ENCODE data around the gene FOXP1.

DNA sequence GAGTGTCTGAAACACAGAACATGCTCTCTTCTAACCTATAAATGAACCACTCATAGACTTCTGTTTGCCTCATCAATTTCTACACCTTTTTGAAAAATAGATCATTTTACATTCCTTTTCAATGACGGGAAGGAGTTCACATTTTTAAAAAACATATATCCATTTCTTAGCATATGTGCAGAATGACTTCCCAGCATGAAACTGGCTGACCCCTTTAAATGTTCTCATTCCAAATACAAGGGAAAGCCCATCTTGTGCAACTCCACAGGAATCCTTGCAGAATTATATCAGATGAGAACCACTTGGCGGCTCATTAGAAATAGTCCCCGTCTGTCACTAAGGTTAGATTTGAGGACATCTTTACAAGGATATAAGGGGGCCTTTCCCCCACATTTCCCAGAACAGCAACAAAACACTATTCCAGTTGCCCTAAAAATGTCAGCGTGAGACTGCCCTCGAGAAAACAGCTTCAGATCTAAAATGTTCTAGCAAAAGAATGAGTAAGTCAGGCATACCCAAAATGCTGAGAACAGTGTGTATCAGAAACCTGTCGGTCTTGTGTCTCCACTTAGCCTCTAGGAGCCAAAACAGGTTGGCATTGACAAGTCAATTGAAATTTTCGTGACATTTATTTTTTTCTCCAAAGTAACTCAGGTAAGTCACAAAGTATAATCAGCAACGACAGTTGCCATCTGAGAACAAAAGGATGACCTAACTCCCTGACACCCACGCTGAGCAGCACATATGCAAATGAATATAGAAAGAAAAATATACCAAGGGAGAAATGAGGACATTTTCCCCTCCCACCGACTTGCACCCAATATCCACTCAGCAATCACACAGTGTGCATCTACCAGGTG is 63.1 kb downstream of the FOXP1 start:
- TF ChIP-seq, protein P1, sequence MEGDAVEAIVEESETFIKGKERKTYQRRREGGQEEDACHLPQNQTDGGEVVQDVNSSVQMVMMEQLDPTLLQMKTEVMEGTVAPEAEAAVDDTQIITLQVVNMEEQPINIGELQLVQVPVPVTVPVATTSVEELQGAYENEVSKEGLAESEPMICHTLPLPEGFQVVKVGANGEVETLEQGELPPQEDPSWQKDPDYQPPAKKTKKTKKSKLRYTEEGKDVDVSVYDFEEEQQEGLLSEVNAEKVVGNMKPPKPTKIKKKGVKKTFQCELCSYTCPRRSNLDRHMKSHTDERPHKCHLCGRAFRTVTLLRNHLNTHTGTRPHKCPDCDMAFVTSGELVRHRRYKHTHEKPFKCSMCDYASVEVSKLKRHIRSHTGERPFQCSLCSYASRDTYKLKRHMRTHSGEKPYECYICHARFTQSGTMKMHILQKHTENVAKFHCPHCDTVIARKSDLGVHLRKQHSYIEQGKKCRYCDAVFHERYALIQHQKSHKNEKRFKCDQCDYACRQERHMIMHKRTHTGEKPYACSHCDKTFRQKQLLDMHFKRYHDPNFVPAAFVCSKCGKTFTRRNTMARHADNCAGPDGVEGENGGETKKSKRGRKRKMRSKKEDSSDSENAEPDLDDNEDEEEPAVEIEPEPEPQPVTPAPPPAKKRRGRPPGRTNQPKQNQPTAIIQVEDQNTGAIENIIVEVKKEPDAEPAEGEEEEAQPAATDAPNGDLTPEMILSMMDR (IDR thresholded peaks at IDR 0.05; ENCODE audit: low read depth, low read length, poor library complexity, severe bottlenecking): no peak
- no peak for TF ChIP-seq EZH2phosphoT487 (IDR thresholded peaks at IDR 0.05; ENCODE audit: borderline replicate concordance, low read length)
